ENCODE measurements around the gene SOX15.

Gene SOX15

DNA sequence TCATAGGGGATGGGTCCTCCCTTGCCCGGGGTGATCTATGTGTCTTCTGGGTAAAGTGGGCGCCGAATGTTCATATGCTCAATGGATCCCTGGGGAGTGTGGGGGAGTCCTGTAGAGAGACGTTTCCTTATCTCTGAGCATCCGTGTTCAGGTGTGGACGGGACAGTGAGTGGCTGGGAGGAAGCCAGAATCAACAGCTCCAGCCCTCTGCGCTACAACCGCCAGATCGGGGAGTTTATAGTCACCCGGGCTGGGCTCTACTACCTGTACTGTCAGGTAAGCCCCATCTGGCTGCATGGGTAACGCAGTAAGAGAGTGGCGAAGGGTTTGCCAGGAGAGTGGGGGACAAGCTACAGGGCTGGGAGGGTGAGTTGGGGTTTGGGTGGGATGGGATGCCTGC lies 33.3 kb downstream of the SOX15 start:
- DNase-seq: no peak

DNA sequence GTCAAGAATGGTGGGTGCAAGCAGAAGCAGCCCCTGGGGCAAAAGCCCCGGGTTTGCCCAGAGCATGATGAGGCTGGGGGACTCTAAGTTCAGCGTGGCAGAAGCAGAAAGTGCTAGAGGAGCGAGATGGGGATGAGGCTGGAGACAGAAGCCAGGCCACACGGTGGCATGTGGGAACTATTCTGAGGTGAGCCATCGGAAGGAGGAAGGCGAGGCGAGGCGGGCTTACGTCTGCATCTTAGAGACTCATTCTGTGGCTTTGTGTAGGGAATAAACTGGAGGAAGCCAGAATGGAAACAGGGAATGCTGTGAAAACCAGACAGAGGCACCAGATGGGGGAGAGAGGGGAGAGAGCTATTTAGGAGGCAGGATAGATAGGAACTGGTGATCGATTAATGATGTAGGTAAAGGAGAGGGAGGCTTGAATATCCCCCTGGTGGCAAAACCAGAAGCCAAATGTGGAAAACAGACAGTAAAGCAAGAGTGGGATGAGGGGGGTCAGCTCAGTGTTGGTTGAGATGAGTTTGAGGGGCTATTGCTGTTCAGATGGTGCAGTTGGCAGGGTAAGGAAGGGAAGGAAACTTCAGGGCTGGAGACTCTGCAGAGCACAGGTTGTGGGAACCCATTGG lies 34.5 kb downstream of the SOX15 start:
- DNase-seq: no peak

DNA sequence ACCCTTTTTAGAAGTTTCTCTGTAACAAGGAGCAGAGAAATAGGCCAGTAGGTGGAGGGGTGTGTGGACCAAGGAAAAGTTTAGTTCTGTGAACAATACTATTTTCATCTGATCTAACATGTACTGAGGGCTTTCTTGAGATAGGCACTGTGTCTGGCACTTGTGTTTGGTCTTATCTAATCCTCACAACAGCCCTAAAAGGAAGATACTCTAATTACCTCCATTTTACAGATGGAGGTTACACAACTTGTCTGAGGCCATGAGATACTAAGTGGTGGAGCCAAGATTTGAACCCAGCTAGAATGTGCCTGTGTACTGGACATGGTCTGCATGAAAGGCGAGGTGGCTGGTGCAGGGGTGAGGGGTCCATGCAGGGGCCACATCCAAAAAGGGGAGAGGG lies 36.5 kb downstream of the SOX15 start:
- no peak for DNase-seq

GRCh38 chr17:7552621-7553051 lies 37.3 kb downstream of the SOX15 start:
- no peak for DNase-seq

DNA sequence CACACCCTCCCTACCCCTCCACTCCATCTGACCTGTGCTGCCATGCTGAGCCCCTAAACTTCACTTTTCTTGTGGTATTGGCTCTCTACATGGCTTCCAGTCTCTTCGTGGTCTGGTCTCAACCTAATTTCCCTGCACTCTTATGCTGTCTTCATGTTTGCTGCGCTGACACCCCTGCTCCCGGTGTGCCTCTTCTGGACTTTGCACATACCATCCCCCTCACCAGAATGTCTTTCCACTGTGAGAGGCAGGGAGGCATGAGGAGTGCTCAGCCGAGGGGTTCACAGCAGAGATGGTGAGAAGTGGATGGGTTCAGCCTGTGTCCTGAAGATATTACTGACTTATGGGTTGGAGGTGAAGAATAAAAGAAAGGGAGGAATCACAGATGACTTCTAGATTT lies 38.5 kb downstream of the SOX15 start:
- DNase-seq: no peak

GRCh38 chr17:7550344-7550743 lies 39.5 kb downstream of the SOX15 start:
- no peak for DNase-seq

DNA sequence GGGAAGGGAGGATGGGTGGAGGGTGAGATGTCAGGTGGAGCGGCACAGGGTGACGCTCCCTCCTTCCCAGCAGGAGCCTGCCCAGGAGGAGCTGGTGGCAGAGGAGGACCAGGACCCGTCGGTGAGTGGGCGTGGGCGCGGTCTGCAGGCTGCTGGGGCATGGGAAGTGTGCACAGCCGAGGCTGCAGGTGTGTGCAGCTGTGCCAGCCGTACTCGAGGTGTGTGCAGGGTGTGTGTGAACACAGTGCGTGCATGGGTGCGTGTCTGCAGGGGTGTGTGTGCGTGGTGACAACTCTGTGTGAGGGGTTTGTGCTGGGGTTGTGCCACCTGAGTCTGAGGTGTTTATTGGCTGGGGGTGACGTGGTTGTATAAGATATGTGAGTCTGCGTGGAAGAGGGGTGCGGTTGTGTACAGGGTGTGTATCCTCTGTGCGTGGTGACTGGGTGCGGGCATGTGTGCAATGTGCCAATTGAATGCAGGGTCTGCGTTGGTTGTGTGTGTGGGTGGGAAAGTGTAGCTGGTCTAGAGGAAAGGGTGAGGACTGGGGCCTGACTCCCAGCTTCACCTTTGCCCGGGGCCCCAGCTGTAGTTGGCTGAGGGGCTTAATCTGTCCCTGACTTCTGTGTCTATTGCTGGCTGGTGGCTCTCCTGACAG lies 40.4 kb downstream of the SOX15 start:
- DNase-seq: no peak

DNA sequence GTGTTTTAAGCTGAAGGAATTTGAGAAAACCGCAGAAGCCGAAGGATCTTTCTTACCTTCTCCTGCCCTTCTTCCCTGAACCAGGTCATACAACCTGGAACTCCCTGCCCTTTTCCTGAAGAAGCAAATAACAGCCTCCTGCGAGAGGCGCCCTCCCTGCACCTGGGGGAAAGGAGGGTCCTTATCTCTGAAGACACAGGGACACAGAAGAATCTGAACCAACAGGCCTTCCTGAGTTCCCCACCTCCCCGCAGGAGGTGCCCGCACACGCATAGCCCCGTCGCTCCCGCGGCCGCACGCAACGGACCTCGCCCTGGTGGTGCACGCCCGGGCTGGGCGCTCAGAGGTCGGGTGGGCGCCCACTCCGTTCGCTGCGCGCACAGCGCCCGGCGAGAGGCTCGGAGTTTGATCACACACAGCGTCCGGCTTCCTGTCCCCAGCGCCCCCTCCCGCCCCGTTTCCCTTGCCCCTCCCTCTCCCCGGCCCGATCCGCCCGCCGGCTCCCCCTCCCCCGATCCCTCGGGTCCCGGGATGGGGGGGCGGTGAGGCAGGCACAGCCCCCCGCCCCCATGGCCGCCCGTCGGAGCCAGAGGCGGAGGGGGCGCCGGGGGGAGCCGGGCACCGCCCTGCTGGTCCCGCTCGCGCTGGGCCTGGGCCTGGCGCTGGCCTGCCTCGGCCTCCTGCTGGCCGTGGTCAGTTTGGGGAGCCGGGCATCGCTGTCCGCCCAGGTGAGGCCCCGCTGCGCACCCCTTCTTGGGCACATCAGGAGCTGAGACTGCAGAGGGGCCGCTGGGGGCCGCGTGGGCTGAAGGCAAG lies 41.1 kb downstream of the SOX15 start, which contains the start of gene TNFSF12:
Gene TNFSF12, plus strand, starts transcription at position 474 of the 816 bp plus-strand sequence. Its CDS starts 96 bp downstream, at position 570.
- no peak for DNase-seq

GRCh38 chr17:7544911-7545310 lies 45.0 kb downstream of the SOX15 start:
- DNase-seq: no peak

DNA sequence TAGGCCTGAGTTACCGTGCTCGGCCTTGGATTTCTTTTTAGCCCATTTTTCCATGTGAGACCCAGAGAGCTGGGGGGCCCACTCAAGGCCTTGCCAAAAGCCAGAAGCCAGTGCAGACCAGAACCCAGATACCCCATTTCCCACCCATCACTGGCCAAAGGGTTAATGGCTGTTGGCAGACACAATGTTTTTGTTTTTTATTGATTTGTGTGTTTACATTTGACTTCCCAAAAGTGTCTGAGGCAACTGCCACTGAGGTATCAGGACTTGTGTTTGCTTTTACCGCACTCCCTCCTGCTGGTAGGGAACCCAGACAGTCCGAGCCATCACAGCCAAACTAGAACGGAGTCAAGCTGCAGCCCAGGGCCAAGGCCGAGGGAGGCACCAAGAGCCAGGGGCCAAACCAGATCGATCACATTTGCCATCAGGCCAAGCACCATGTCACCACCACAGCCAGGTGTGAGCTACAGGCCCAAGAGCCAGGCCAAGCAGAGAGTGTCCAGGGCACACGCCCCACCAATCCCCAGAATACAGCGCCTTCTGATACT lies 48.7 kb downstream of the SOX15 start:
- DNase-seq: no peak

DNA sequence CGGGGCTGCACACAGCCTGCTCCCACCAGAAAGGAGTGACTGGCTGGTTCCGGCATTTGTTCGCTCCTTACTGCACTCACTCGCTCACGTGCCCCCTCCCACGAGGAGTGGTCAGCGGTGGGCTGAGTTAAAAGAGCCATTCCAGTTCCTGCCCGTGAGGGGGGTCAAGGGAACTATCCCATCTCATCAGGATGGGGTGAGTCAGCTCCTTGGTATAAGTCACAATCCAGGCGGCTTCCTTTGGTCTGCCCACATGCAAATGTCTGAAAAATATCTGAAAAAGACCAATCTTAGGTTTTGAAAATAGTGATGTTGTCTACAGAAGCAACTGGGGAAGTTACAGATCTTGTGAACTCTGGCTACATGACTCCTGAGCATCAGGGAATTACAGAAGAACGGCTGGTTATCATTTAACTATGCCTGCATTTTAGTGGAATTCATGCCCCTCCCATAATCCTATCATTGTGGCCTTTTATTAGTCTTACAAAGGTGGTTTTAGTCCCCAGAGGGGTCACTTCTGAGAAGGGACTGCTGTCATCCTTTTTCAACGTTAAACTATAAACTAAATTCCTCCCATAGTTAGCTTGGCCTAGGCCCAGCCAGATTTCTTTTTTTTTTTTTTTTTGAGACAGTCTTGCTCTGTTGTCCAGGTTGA lies 50.9 kb downstream of the SOX15 start:
- DNase-seq: no peak
